Osteocyte (in vitro differentiated cells): ENCODE measurements around the gene GNB1. TPM values are rescaled to one million over a fixed set of nuclear protein-coding genes. Genes with fewer than 3 reads are reported as not detected.

Source experiments
- DNase-seq: peaks from one replicate; pipeline ENCODE4 v3.0.0; 2021; ENCODE audit warnings: mixed read lengths; ENCODE audit not compliant: unreplicated experiment; ENCODE audit errors: extremely low spot score
- H3K27ac Mint-ChIP-seq: one replicate; pipeline ENCODE4 v1.8.0; 2021; ENCODE audit warnings: mild to moderate bottlenecking, mixed read lengths; ENCODE audit not compliant: unreplicated experiment
- H3K27me3 Mint-ChIP-seq: one replicate; pipeline ENCODE4 v1.8.0; 2021; ENCODE audit warnings: mixed read lengths; ENCODE audit not compliant: unreplicated experiment
- H3K36me3 Mint-ChIP-seq: one replicate; pipeline ENCODE4 v1.8.0; 2021; ENCODE audit warnings: mixed read lengths; ENCODE audit not compliant: unreplicated experiment
- H3K4me1 Mint-ChIP-seq: one replicate; pipeline ENCODE4 v1.8.0; 2021; ENCODE audit warnings: mixed read lengths; ENCODE audit not compliant: unreplicated experiment
- H3K4me3 Mint-ChIP-seq: one replicate; pipeline ENCODE4 v1.8.0; 2021; ENCODE audit warnings: mild to moderate bottlenecking, moderate library complexity, mixed read lengths; ENCODE audit not compliant: unreplicated experiment
- H3K9me3 Mint-ChIP-seq: one replicate; pipeline ENCODE4 v1.8.0; 2021; ENCODE audit warnings: mixed read lengths; ENCODE audit not compliant: unreplicated experiment
- CTCF ChIP-seq: fragments of 200-600 bp; sonication (generic); IDR thresholded peaks from 2 replicates; pipeline ENCODE4 v1.5.0; 2021; ENCODE audit warnings: antibody characterized with exemption, mild to moderate bottlenecking, moderate library complexity
- total RNA-seq: library from RNA; stranded (reverse); gene quantifications from 2 replicates; pipeline ENCODE4 v1.2.1, GENCODE V29; 2021

Gene GNB1
- total RNA-seq, 1 donor from 2014 or later = 407 TPM

- H3K27me3 Mint-ChIP-seq = no peaks in the 10 kb centered on the region
- no peak overlapping the region for H3K4me3 Mint-ChIP-seq
- no peaks in the 10 kb centered on the region for H3K36me3 Mint-ChIP-seq
- no peak for DNase-seq
- H3K27ac Mint-ChIP-seq = no peak overlapping the region
- no peaks in the 10 kb centered on the region for H3K9me3 Mint-ChIP-seq
- no peaks in the 10 kb centered on the region for H3K4me1 Mint-ChIP-seq
- TF ChIP-seq CTCF = no peak
Measured at GRCh38 chr1:1925437-1926345, 34.8 kb upstream of the GNB1 start.

DNA sequence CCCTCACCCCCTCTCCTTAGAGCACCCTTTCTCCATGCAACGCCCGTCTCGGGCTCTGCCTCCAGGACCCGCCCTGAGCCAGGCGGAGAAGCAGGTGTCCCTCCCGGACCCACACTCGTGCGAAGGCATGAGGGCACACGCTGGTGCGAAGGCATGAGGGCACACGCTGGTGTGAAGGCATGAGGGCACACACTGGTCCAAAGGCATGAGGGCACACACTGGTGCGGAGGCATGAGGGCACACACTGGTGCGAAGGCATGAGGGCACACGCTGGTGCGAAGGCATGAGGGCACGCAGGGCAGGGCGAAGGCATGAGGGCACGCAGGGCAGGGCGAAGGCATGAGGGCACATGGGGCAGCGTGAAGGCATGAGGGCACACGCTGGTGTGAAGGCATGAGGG lies 34.0 kb upstream of the GNB1 start:
- no peak for DNase-seq
- no peak overlapping the region for H3K27ac Mint-ChIP-seq
- no peak overlapping the region for H3K4me3 Mint-ChIP-seq
- H3K36me3 Mint-ChIP-seq = no peaks in the 10 kb centered on the region
- no peaks in the 10 kb centered on the region for H3K27me3 Mint-ChIP-seq
- H3K9me3 Mint-ChIP-seq = no peaks in the 10 kb centered on the region
- TF ChIP-seq CTCF = no peak
- H3K4me1 Mint-ChIP-seq = no peaks in the 10 kb centered on the region

GRCh38 chr1:1924386-1924785 lies 33.5 kb upstream of the GNB1 start:
- no peak for TF ChIP-seq CTCF
- H3K27ac Mint-ChIP-seq = no peak overlapping the region
- no peak overlapping the region for H3K4me3 Mint-ChIP-seq
- H3K4me1 Mint-ChIP-seq = no peaks in the 10 kb centered on the region
- DNase-seq = no peak
- no peaks in the 10 kb centered on the region for H3K27me3 Mint-ChIP-seq
- no peaks in the 10 kb centered on the region for H3K9me3 Mint-ChIP-seq
- no peaks in the 10 kb centered on the region for H3K36me3 Mint-ChIP-seq

DNA sequence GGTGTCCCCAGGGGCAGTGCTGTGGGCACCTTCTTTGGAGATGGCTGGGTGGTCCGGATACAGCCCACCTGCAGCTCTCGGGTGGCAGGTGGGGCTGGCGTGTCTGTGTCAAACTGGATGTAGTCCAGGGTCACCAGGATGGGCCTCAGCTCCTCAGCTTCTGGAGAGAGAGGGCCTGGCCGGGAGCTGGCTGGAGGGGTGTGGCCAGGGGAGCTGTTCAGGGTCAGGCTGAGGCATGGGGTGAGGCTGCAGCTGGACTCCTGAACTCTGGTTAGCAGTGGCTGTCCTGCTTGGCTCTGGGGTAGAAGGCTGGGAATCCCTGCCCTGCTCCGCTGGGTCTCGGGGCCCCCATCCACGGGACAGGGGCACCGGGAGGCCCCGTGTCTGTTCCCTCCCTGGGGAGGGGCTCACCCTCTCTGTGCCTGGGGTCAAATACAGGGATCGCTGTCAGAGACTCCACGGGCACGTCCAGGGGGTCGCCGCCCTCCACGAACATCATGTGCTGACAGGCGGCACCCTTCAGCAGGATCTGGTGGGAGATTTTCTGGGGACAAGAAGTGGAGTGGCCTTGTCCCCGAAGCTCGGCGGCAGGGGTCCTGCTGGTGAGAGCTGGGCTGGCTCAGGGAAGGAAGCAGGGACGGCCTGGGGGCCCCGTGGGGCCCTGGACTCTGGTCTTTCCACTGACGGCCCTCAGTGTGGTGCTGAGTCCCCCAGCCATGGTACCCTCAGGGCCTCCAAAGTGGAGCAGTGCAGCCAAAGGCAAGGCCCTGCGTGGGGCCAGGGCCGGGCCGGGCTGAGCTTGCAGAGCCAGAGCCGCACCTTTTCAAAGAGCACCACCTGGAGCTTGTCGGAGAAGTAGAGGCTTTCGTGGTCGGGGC lies 32.3 kb upstream of the GNB1 start:
- Mint-ChIP-seq H3K27me3 (no peaks in the 10 kb centered on the region), H3K36me3 (no peaks in the 10 kb centered on the region), H3K4me3 (no peak overlapping the region), H3K4me1 (no peaks in the 10 kb centered on the region), H3K27ac (no peak overlapping the region), H3K9me3 (no peaks in the 10 kb centered on the region)
- no peak for TF ChIP-seq CTCF
- DNase-seq = no peak

- Mint-ChIP-seq H3K27ac (no peak overlapping the region), H3K36me3 (no peaks in the 10 kb centered on the region), H3K4me3 (no peak overlapping the region), H3K9me3 (no peaks in the 10 kb centered on the region), H3K27me3 (no peaks in the 10 kb centered on the region), H3K4me1 (no peaks in the 10 kb centered on the region)
- TF ChIP-seq CTCF = no peak
- DNase-seq = no peak
Measured at GRCh38 chr1:1922702-1922955, 31.7 kb upstream of the GNB1 start.
